GM18870 (cell line): Measurements from ENCODE around the gene XRCC6.
"Not testable (repeated sequence)": the region's sequence is repeated elsewhere in the genome, so short reads cannot be mapped to it uniquely, and the experiment has no call there.

Source experiments
- ATAC-seq: cut with Tn5 transposase; IDR thresholded peaks from one replicate; pipeline ENCODE4 v1.9.1; 2021; ENCODE audit warnings: moderate library complexity; ENCODE audit not compliant: unreplicated experiment

Gene XRCC6

GRCh38 chr22:41621099-41621910 lies at the start of gene XRCC6:
Gene XRCC6, plus strand, starts transcription at chr22:41621295. Its CDS starts 710 bp downstream, at chr22:41622005.
- peak; percentile 62 for ATAC-seq

- ATAC-seq: no peak
These were observed 49.3 kb upstream of the XRCC6 start for GRCh38 chr22:41571786-41572185.

- ATAC-seq: not testable (repeated sequence)
These were observed 48.8 kb upstream of the XRCC6 start for GRCh38 chr22:41572305-41572704.

- no peak for ATAC-seq
These were observed 47.4 kb upstream of the XRCC6 start for GRCh38 chr22:41573677-41574076.

GRCh38 chr22:41574847-41575381 lies 46.2 kb upstream of the XRCC6 start:
- ATAC-seq: no peak

GRCh38 chr22:41575533-41575932 lies 45.6 kb upstream of the XRCC6 start:
- no peak for ATAC-seq

GRCh38 chr22:41576877-41577276 lies 44.2 kb upstream of the XRCC6 start:
- ATAC-seq: no peak

- no peak for ATAC-seq
These were observed 43.0 kb upstream of the XRCC6 start for GRCh38 chr22:41578114-41578513.

GRCh38 chr22:41578818-41579217 lies 42.3 kb upstream of the XRCC6 start:
- ATAC-seq: no peak

GRCh38 chr22:41579297-41579996 lies 41.6 kb upstream of the XRCC6 start:
- ATAC-seq: no peak

- no peak for ATAC-seq
These were observed 41.1 kb upstream of the XRCC6 start for GRCh38 chr22:41579997-41580355.

GRCh38 chr22:41582694-41583093 lies 38.4 kb upstream of the XRCC6 start:
- no peak for ATAC-seq

GRCh38 chr22:41584881-41585280 lies 36.2 kb upstream of the XRCC6 start:
- ATAC-seq: no peak

- no peak for ATAC-seq
These were observed 35.2 kb upstream of the XRCC6 start for GRCh38 chr22:41585898-41586297.

- no peak for ATAC-seq
These were observed 33.8 kb upstream of the XRCC6 start for GRCh38 chr22:41587347-41587723.

GRCh38 chr22:41589391-41590241 lies 31.5 kb upstream of the XRCC6 start, which contains the start of gene PMM1:
Gene PMM1, minus strand, starts transcription at chr22:41589840. Its CDS starts 35 bp downstream, at chr22:41589805.
- ATAC-seq: peak; percentile 66

GRCh38 chr22:41593336-41593960 lies 27.6 kb upstream of the XRCC6 start:
- ATAC-seq: not testable (repeated sequence)

GRCh38 chr22:41595703-41596102 lies 25.4 kb upstream of the XRCC6 start:
- ATAC-seq: no peak

- no peak for ATAC-seq
These were observed 24.1 kb upstream of the XRCC6 start for GRCh38 chr22:41596776-41597634.

- ATAC-seq: no peak
These were observed 23.5 kb upstream of the XRCC6 start for GRCh38 chr22:41597635-41597953.
